Measurements from ENCODE around the gene CHRNA1. TPM values are rescaled to one million over a fixed set of nuclear protein-coding genes. Genes with fewer than 3 reads are reported as not detected.

The CHRNA1 gene
- total and polyA plus RNA-seq, 2 experiments from 2014 or later, result not detected

DNA sequence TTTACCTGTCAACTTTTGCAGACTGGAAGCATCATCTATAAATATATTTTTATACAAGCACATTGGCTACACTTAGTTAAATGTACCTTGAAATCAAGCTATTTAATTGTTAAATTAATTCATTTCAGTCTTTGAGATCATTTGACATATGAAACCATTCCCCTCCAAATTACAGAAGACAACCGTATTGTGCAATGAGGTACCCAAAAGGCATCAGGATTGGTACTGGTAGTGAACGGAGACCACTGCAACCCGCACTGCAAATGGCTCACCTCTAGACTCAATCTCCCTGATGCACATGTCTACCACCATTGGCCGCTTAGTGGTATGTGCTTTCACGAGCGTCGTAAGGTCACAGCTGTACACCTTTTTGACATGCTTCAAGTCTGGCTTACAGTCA lies 47.8 kb upstream of the CHRNA1 start:
- TF ChIP-seq ZNF114 (CRISPR knock-in tag; IDR thresholded peaks at IDR 0.05) (no peak), JUNB (IDR thresholded peaks at IDR 0.05; ENCODE audit: unreplicated experiment) (no peak), NANOG (IDR thresholded peaks at IDR 0.05; ENCODE audit: borderline replicate concordance) (no peak), POLR2AphosphoS5 (IDR thresholded peaks at IDR 0.05; ENCODE audit: low read depth) (no peak), STAT1 (IDR thresholded peaks at IDR 0.05; ENCODE audit: unreplicated experiment) (no peak), EZH2 (IDR thresholded peaks at IDR 0.05; ENCODE audit: low read depth, unreplicated experiment) (no peak), EZH2phosphoT487 (IDR thresholded peaks at IDR 0.05; ENCODE audit: unreplicated experiment) (no peak), CREB1 (CRISPR knock-in tag; IDR thresholded peaks at IDR 0.05; ENCODE audit: low read depth) (no peak), ZNF331 (CRISPR knock-in tag; IDR thresholded peaks at IDR 0.05; ENCODE audit: low read depth) (no peak)
- TF ChIP-seq, protein P1, sequence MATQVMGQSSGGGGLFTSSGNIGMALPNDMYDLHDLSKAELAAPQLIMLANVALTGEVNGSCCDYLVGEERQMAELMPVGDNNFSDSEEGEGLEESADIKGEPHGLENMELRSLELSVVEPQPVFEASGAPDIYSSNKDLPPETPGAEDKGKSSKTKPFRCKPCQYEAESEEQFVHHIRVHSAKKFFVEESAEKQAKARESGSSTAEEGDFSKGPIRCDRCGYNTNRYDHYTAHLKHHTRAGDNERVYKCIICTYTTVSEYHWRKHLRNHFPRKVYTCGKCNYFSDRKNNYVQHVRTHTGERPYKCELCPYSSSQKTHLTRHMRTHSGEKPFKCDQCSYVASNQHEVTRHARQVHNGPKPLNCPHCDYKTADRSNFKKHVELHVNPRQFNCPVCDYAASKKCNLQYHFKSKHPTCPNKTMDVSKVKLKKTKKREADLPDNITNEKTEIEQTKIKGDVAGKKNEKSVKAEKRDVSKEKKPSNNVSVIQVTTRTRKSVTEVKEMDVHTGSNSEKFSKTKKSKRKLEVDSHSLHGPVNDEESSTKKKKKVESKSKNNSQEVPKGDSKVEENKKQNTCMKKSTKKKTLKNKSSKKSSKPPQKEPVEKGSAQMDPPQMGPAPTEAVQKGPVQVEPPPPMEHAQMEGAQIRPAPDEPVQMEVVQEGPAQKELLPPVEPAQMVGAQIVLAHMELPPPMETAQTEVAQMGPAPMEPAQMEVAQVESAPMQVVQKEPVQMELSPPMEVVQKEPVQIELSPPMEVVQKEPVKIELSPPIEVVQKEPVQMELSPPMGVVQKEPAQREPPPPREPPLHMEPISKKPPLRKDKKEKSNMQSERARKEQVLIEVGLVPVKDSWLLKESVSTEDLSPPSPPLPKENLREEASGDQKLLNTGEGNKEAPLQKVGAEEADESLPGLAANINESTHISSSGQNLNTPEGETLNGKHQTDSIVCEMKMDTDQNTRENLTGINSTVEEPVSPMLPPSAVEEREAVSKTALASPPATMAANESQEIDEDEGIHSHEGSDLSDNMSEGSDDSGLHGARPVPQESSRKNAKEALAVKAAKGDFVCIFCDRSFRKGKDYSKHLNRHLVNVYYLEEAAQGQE (IDR thresholded peaks at IDR 0.05; ENCODE audit: unreplicated experiment), result no peak
- TF ChIP-seq, protein P2, sequence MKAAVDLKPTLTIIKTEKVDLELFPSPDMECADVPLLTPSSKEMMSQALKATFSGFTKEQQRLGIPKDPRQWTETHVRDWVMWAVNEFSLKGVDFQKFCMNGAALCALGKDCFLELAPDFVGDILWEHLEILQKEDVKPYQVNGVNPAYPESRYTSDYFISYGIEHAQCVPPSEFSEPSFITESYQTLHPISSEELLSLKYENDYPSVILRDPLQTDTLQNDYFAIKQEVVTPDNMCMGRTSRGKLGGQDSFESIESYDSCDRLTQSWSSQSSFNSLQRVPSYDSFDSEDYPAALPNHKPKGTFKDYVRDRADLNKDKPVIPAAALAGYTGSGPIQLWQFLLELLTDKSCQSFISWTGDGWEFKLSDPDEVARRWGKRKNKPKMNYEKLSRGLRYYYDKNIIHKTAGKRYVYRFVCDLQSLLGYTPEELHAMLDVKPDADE (IDR thresholded peaks at IDR 0.05), result no peak
- TF ChIP-seq, protein P3, sequence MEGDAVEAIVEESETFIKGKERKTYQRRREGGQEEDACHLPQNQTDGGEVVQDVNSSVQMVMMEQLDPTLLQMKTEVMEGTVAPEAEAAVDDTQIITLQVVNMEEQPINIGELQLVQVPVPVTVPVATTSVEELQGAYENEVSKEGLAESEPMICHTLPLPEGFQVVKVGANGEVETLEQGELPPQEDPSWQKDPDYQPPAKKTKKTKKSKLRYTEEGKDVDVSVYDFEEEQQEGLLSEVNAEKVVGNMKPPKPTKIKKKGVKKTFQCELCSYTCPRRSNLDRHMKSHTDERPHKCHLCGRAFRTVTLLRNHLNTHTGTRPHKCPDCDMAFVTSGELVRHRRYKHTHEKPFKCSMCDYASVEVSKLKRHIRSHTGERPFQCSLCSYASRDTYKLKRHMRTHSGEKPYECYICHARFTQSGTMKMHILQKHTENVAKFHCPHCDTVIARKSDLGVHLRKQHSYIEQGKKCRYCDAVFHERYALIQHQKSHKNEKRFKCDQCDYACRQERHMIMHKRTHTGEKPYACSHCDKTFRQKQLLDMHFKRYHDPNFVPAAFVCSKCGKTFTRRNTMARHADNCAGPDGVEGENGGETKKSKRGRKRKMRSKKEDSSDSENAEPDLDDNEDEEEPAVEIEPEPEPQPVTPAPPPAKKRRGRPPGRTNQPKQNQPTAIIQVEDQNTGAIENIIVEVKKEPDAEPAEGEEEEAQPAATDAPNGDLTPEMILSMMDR (conservative IDR thresholded peaks at IDR 0.05; ENCODE audit: low read depth in 2 of 2), result no peak
- TF ChIP-seq, protein P4, sequence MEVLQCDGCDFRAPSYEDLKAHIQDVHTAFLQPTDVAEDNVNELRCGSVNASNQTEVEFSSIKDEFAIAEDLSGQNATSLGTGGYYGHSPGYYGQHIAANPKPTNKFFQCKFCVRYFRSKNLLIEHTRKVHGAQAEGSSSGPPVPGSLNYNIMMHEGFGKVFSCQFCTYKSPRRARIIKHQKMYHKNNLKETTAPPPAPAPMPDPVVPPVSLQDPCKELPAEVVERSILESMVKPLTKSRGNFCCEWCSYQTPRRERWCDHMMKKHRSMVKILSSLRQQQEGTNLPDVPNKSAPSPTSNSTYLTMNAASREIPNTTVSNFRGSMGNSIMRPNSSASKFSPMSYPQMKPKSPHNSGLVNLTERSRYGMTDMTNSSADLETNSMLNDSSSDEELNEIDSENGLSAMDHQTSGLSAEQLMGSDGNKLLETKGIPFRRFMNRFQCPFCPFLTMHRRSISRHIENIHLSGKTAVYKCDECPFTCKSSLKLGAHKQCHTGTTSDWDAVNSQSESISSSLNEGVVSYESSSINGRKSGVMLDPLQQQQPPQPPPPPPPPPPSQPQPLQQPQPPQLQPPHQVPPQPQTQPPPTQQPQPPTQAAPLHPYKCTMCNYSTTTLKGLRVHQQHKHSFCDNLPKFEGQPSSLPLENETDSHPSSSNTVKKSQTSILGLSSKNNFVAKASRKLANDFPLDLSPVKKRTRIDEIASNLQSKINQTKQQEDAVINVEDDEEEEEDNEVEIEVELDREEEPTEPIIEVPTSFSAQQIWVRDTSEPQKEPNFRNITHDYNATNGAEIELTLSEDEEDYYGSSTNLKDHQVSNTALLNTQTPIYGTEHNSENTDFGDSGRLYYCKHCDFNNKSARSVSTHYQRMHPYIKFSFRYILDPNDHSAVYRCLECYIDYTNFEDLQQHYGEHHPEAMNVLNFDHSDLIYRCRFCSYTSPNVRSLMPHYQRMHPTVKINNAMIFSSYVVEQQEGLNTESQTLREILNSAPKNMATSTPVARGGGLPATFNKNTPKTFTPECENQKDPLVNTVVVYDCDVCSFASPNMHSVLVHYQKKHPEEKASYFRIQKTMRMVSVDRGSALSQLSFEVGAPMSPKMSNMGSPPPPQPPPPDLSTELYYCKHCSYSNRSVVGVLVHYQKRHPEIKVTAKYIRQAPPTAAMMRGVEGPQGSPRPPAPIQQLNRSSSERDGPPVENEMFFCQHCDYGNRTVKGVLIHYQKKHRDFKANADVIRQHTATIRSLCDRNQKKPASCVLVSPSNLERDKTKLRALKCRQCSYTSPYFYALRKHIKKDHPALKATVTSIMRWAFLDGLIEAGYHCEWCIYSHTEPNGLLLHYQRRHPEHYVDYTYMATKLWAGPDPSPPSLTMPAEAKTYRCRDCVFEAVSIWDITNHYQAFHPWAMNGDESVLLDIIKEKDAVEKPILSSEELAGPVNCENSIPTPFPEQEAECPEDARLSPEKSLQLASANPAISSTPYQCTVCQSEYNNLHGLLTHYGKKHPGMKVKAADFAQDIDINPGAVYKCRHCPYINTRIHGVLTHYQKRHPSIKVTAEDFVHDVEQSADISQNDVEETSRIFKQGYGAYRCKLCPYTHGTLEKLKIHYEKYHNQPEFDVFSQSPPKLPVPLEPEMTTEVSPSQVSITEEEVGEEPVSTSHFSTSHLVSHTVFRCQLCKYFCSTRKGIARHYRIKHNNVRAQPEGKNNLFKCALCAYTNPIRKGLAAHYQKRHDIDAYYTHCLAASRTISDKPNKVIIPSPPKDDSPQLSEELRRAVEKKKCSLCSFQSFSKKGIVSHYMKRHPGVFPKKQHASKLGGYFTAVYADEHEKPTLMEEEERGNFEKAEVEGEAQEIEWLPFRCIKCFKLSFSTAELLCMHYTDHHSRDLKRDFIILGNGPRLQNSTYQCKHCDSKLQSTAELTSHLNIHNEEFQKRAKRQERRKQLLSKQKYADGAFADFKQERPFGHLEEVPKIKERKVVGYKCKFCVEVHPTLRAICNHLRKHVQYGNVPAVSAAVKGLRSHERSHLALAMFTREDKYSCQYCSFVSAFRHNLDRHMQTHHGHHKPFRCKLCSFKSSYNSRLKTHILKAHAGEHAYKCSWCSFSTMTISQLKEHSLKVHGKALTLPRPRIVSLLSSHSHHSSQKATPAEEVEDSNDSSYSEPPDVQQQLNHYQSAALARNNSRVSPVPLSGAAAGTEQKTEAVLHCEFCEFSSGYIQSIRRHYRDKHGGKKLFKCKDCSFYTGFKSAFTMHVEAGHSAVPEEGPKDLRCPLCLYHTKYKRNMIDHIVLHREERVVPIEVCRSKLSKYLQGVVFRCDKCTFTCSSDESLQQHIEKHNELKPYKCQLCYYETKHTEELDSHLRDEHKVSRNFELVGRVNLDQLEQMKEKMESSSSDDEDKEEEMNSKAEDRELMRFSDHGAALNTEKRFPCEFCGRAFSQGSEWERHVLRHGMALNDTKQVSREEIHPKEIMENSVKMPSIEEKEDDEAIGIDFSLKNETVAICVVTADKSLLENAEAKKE (CRISPR knock-in tag; IDR thresholded peaks at IDR 0.05), result no peak
- no peak for ATAC-seq
- no peak overlapping the region for H3K4me3 ChIP-seq
- H3K4me1 Mint-ChIP-seq, result peaks cover 18% of the 10 kb centered on the region; the same call in 2 of the 3 replicates
- peaks cover 7% of the 10 kb centered on the region; the same call in 2 of the 3 replicates for H3K36me3 Mint-ChIP-seq (ENCODE audit: low read depth)
- no peak for DNase-seq (ENCODE audit: low spot score)
- peaks cover 5% of the 10 kb centered on the region for H3K27me3 Mint-ChIP-seq (ENCODE audit: insufficient read depth, low read depth, poor library complexity)
- H3K9me3 Mint-ChIP-seq, result no peaks in the 10 kb centered on the region; the same call in 2 of the 3 replicates
- H3K27me3 ChIP-seq (ENCODE audit: insufficient read depth), result no peaks in the 10 kb centered on the region
- H3K36me3 ChIP-seq (ENCODE audit: insufficient read depth), result peaks cover 8% of the 10 kb centered on the region; the same call in 1 of the 2 replicates
- no peak overlapping the region for H3K27ac Mint-ChIP-seq
- H3K9me2 ChIP-seq (ENCODE audit: insufficient read depth), result no peaks in the 10 kb centered on the region
- no peak overlapping the region for H2AFZ ChIP-seq
- no peaks in the 10 kb centered on the region; the same call in 1 of the 2 replicates for H3K4me1 ChIP-seq (ENCODE audit: insufficient read depth)
- H3K4me2 ChIP-seq, result no peak overlapping the region
- H3K4me3 Mint-ChIP-seq, result no peak overlapping the region
- H3F3A ChIP-seq (replicated peaks; ENCODE audit: low read depth), result no peaks in the 10 kb centered on the region
- no peaks in the 10 kb centered on the region for H4K20me1 ChIP-seq (replicated peaks; ENCODE audit: insufficient read depth)
- H3K27ac ChIP-seq (ENCODE audit: low read depth), result no peak overlapping the region
- H3K79me2 ChIP-seq (replicated peaks; ENCODE audit: insufficient read depth), result no peaks in the 10 kb centered on the region

Data from GM23338 (cell line).